RWPE2 (cell line): ENCODE measurements around the gene ECE2.
A peak's percentile ranks its signal among the peaks of the same experiment; 100 is the strongest.

ENCODE experiments used
- ATAC-seq: fragments of 200-7000 bp; cut with Tn5 transposase; 3 replicates; pipeline ENCODE4 v1.9.1; 2021; ENCODE audit warnings: low read depth
- DNase-seq: peaks from one replicate; pipeline ENCODE4 v3.0.0-alpha.2; 2020; ENCODE audit warnings: low spot score
- H3K27ac ChIP-seq: fragments of 450-650 bp; 2 replicates; pipeline ENCODE4 v1.5.1; 2017; ENCODE audit warnings: mild to moderate bottlenecking; ENCODE audit not compliant: poor library complexity, severe bottlenecking
- H3K27me3 ChIP-seq: fragments of 250-450 bp; sonication (Bioruptor Pico); 2 replicates; pipeline ENCODE4 v1.5.1; 2021; ENCODE audit warnings: mild to moderate bottlenecking, moderate library complexity; ENCODE audit not compliant: insufficient read depth, poor library complexity, severe bottlenecking
- H3K36me3 ChIP-seq: fragments of 250-450 bp; sonication (Bioruptor Pico); 2 replicates; pipeline ENCODE4 v1.5.1; 2020; ENCODE audit warnings: low read depth, mild to moderate bottlenecking, moderate library complexity
- H3K4me1 ChIP-seq: fragments of 250-450 bp; sonication (Bioruptor Pico); 2 replicates; pipeline ENCODE4 v1.5.1; 2021; ENCODE audit warnings: mild to moderate bottlenecking, moderate library complexity; ENCODE audit not compliant: insufficient read depth, poor library complexity, severe bottlenecking
- H3K4me3 ChIP-seq: fragments of 250-450 bp; sonication (Bioruptor Pico); 2 replicates; pipeline ENCODE4 v1.5.1; 2021; ENCODE audit warnings: mild to moderate bottlenecking, moderate library complexity; ENCODE audit not compliant: severe bottlenecking
- H3K9me3 ChIP-seq: fragments of 250-450 bp; sonication (Bioruptor Pico); 2 replicates; pipeline ENCODE4 v1.5.1; 2021; ENCODE audit warnings: mild to moderate bottlenecking, moderate library complexity; ENCODE audit not compliant: severe bottlenecking
- TF ChIP-seq, protein P1 (sequence below): fragments of 450-650 bp; IDR thresholded peaks from one replicate; pipeline ENCODE4 v1.5.1; 2017; ENCODE audit warnings: mild to moderate bottlenecking, moderate library complexity; ENCODE audit not compliant: poor library complexity, severe bottlenecking

ECE2 gene

DNA sequence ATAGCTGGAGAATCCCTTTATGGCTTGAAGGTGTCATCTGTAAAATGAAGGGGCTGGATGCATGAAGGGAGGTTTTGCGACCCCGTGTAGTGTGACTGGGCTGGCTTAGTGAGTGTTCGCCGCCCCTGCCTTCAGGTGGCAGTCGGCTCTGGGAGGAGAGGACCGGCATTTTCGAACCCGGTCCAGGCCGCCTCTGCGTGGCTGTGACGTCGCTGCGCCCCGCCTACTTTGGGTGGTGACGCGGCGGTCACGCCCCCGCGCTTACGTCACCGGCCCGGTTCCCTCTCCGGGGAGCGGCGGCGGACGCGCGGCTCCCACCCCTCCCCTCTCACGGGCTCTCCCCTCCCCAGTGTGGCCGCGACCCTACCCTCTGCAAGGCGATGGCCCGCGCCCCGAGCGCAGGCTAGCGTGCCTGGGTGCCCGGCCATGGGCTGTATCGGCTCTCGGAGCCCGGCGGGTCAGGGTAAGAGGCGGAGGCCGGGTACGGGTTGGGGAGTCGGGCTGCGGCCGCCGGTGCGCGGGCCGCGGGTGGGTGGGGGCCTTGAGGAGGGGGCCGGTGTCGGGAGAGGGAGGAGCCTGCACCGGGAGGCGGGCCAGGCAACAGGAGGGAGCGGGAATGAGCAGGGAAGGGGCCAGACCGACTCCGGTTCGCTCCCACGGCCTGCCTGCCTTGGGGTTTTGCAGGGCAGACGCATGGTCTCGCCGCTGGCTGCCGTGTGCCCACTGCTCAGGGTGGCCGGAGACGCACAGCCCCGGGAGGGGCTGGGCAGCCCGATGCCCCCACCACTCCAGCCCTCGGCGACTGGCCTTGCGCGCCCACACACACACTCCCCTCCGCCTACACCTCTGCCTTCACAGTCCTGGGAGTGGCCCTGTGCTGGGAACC, 60.1 kb downstream of the ECE2 start:
- ATAC-seq (peak; percentile 40), DNase-seq (no peak)
- TF ChIP-seq, protein P1, sequence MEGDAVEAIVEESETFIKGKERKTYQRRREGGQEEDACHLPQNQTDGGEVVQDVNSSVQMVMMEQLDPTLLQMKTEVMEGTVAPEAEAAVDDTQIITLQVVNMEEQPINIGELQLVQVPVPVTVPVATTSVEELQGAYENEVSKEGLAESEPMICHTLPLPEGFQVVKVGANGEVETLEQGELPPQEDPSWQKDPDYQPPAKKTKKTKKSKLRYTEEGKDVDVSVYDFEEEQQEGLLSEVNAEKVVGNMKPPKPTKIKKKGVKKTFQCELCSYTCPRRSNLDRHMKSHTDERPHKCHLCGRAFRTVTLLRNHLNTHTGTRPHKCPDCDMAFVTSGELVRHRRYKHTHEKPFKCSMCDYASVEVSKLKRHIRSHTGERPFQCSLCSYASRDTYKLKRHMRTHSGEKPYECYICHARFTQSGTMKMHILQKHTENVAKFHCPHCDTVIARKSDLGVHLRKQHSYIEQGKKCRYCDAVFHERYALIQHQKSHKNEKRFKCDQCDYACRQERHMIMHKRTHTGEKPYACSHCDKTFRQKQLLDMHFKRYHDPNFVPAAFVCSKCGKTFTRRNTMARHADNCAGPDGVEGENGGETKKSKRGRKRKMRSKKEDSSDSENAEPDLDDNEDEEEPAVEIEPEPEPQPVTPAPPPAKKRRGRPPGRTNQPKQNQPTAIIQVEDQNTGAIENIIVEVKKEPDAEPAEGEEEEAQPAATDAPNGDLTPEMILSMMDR: no peak
- H3K36me3 ChIP-seq: peaks cover 53% of the 10 kb centered on the region
- peak overlapping the region; percentile 56 for H3K4me3 ChIP-seq
- H3K9me3 ChIP-seq: no peaks in the 10 kb centered on the region
- peaks cover 43% of the 10 kb centered on the region for H3K4me1 ChIP-seq
- H3K27me3 ChIP-seq: no peaks in the 10 kb centered on the region
- H3K27ac ChIP-seq: peak overlapping the region; percentile 98

DNA sequence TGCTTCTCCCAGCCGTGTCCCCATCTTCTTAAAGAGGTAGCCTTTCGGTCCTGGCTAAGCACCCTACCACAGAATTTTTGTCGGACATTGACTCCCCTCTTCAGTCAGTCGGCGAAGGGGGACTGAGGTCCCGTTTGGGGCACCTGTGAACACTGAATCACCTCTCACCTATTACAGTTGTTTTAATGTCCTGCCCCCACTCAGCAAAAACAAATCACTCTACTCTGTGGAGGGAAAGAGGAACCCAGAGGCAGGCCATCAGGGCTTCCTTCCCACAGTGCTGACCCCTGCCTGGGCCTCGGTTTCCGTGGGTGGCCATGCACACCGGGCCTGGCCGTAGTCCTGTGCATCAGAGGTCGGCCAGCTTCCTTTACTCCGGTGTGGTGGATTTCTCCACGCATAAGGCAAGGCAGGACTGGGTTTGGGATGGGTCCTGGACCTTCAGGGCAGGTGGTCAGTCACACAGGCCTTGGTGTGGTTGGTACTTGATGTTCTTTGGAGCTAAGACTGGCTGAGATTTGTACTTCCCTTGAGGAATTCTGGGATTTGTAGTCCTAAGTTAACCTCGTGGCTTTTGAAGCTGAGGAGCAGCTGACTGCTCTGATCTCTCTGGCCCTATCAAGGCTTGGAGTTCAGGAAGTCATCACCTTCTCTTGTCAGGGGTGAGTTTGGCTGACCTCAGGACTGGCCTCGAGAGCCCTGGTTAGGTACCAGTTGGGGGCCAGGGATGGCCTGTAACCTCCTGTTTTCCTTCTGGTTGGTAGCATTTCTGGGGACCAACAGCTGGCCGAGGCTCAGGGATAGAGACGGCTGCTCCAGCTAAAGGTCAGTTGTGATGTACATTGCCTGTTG, 61.0 kb downstream of the ECE2 start:
- ATAC-seq (peak; percentile 7; the same call in 1 of the 3 replicates), DNase-seq (no peak)
- Histone ChIP-seq H3K9me3 (no peaks in the 10 kb centered on the region), H3K36me3 (peaks cover 44% of the 10 kb centered on the region), H3K4me1 (peaks cover 41% of the 10 kb centered on the region), H3K27me3 (no peaks in the 10 kb centered on the region), H3K27ac (peak overlapping the region; percentile 98), H3K4me3 (peak overlapping the region; percentile 56)
- TF ChIP-seq, protein P1: no peak

DNA sequence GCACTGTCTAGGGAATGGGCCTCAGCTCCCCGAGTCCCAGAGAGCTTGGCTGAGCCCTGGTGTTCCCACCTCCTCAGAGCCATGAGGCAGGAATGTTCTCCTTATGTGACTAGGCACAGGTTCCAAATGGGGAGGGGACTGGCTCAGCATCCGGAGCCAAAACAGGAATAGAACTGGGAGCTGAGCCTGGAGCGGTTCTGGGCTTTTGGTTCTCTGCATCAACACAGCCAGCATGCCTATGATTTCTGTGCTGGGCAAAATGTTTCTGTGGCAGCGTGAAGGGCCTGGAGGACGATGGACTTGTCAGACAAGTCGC, 61.5 kb downstream of the ECE2 start, which contains the start of gene FAM131A:
Gene FAM131A (plus strand): TSS at position 202 of the 316 bp plus-strand sequence. CDS start 31 bp downstream, at position 233.
- TF ChIP-seq, protein P1: no peak
- peak within 1 kb of the TSS; percentile 98 for H3K27ac ChIP-seq
- DNase-seq: no peak
- peak within 1 kb of the TSS; percentile 56 for H3K4me3 ChIP-seq
- H3K27me3 ChIP-seq: no peaks in the 10 kb centered on the region
- ATAC-seq: no peak
- H3K9me3 ChIP-seq: no peaks in the 10 kb centered on the region
- H3K4me1 ChIP-seq: peaks cover 36% of the 10 kb centered on the region
- H3K36me3 ChIP-seq: peaks cover 43% of the 10 kb centered on the region

DNA sequence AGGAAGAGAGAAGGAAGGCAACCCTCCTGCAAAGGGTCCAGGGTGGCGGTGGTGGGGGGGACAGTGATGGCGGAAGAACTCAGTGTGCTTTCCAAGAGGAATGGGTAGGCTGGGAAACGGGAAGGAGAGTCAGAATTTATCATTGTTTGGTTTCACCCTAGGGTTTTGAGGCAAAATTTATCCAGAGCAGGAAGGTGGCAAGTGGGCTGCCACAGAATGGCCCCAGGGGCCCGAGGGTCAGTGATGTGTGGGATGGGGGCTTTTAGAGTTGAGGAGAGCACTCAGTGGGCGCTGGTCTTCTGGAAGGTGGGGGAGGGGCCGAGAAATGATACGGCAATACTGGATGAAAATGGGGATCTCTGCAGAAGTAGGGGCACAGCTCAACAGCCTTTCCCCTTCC, 62.2 kb downstream of the ECE2 start:
- H3K4me3 ChIP-seq: no peak overlapping the region
- no peaks in the 10 kb centered on the region for H3K9me3 ChIP-seq
- H3K36me3 ChIP-seq: peaks cover 41% of the 10 kb centered on the region
- TF ChIP-seq, protein P1: no peak
- ATAC-seq (no peak), DNase-seq (no peak)
- no peak overlapping the region for H3K27ac ChIP-seq
- peaks cover 30% of the 10 kb centered on the region for H3K4me1 ChIP-seq
- H3K27me3 ChIP-seq: no peaks in the 10 kb centered on the region
